Naive thymus-derived CD4-positive, alpha-beta T cell (primary cell): ENCODE data around the gene NNAT. TPM values are rescaled to one million over a fixed set of nuclear protein-coding genes. Genes with fewer than 3 reads are reported as not detected.
A peak's percentile ranks its signal among the peaks of the same experiment; 100 is the strongest.

Source experiments
- ATAC-seq: fragments of 150-1000 bp; cut with Tn5 transposase; 2 replicates; pipeline ENCODE4 v1.10.0; 2021; ENCODE audit warnings: mild to moderate bottlenecking, moderate library complexity
- CTCF ChIA-PET: fragments of 350-600 bp; sonication (Branson Sonifier 250); formaldehyde crosslinking; loops from one replicate; lab custom pipeline; 2021; ENCODE audit warnings: antibody characterized with exemption; lab: Charles Lee
- POLR2A ChIA-PET: fragments of 350-600 bp; sonication (Branson Sonifier 250); formaldehyde crosslinking; loops from one replicate; lab custom pipeline; 2021; ENCODE audit warnings: antibody characterized with exemption, inconsistent platforms; lab: Charles Lee
- DNase-seq, 9 donors: peaks; one replicate each; pipeline versions ENCODE4 v3.0.0 to v3.0.0-alpha.2; 2020 to 2022; ENCODE audit warnings: mixed read lengths in 1 of 9
- H3K27ac ChIP-seq: one replicate; pipeline ENCODE4 v1.7.0; 2013; ENCODE audit warnings: mild to moderate bottlenecking, low read depth, low read length, moderate library complexity
- H3K27me3 ChIP-seq, 2 donors: one replicate each; pipeline ENCODE4 v1.7.0; 2013; ENCODE audit warnings: low read length in 2 of 2, mild to moderate bottlenecking in 2 of 2, moderate library complexity in 2 of 2; ENCODE audit not compliant: control insufficient read depth in 2 of 2, insufficient read depth in 2 of 2
- H3K36me3 ChIP-seq, 3 experiments: 1 replicate in 2 of 3; 2 replicates in 1 of 3; pipeline ENCODE4 v1.7.0; 2013; ENCODE audit warnings: low read length in 3 of 3, mild to moderate bottlenecking in 3 of 3, moderate library complexity in 1 of 3; ENCODE audit not compliant: insufficient read depth in 3 of 3, control insufficient read depth in 2 of 3
- H3K4me1 ChIP-seq, 2 donors: one replicate each; pipeline ENCODE4 v1.7.0; 2013; ENCODE audit warnings: low read length in 2 of 2, mild to moderate bottlenecking in 2 of 2, moderate library complexity in 1 of 2; ENCODE audit not compliant: control insufficient read depth in 2 of 2, insufficient read depth in 2 of 2
- H3K4me3 ChIP-seq: 2 replicates; pipeline ENCODE4 v1.7.0; 2013; ENCODE audit warnings: mild to moderate bottlenecking, low read length
- H3K9me3 ChIP-seq, 3 experiments: 1 replicate in 2 of 3; 2 replicates in 1 of 3; pipeline ENCODE4 v1.7.0; 2013; ENCODE audit warnings: low read length in 3 of 3; ENCODE audit not compliant: control insufficient read depth in 2 of 3
- H3K27ac Mint-ChIP-seq, 9 donors: one replicate each; pipeline ENCODE4 v1.8.0; 2020 to 2022; ENCODE audit warnings: mixed read lengths in 9 of 9, mild to moderate bottlenecking in 8 of 9, moderate library complexity in 5 of 9, inconsistent platforms in 2 of 9
- H3K27me3 Mint-ChIP-seq, 5 donors: one replicate each; pipeline ENCODE4 v1.8.0; 2021 to 2022; ENCODE audit warnings: mixed read lengths in 5 of 5, mild to moderate bottlenecking in 1 of 5
- H3K36me3 Mint-ChIP-seq, 5 donors: one replicate each; pipeline ENCODE4 v1.8.0; 2020 to 2022; ENCODE audit warnings: mixed read lengths in 5 of 5, mild to moderate bottlenecking in 3 of 5, inconsistent platforms in 1 of 5
- H3K4me1 Mint-ChIP-seq, 7 donors: one replicate each; pipeline ENCODE4 v1.8.0; 2020 to 2022; ENCODE audit warnings: mixed read lengths in 7 of 7, mild to moderate bottlenecking in 3 of 7, inconsistent platforms in 1 of 7
- H3K4me3 Mint-ChIP-seq, 10 donors: one replicate each; pipeline ENCODE4 v1.8.0; 2020 to 2022; ENCODE audit warnings: mild to moderate bottlenecking in 10 of 10, mixed read lengths in 10 of 10, moderate library complexity in 6 of 10, inconsistent platforms in 2 of 10
- H3K9me3 Mint-ChIP-seq, 11 donors: one replicate each; pipeline ENCODE4 v1.8.0; 2020 to 2022; ENCODE audit warnings: mixed read lengths in 11 of 11, mild to moderate bottlenecking in 4 of 11, inconsistent platforms in 1 of 11, moderate library complexity in 1 of 11
- intact Hi-C, 2 donors: fragments of 100-400 bp; cut with micrococcal nuclease; formaldehyde crosslinking; loops; one replicate each; pipeline ENCODE4 v1.15.1; 2023
- polyA plus RNA-seq, 2 donors: library from polyadenylated mRNA; unstranded; fragments of 300-500 nt; fragmentation: Illumina TruSeq; gene quantifications; one replicate each; pipeline ENCODE4 v1.2.3, GENCODE V29; 2021
- total RNA-seq, 6 experiments: library from RNA in 5 of 6; stranded (reverse) in 5 of 6; gene quantifications; 1 replicate in 5 of 6; 2 replicates in 1 of 6; pipeline ENCODE4 v1.2.3 and lab custom pipeline; 2021 to 2026

The NNAT gene
- total and polyA plus RNA-seq, 7 experiments from 2014 or later: not detected

DNA sequence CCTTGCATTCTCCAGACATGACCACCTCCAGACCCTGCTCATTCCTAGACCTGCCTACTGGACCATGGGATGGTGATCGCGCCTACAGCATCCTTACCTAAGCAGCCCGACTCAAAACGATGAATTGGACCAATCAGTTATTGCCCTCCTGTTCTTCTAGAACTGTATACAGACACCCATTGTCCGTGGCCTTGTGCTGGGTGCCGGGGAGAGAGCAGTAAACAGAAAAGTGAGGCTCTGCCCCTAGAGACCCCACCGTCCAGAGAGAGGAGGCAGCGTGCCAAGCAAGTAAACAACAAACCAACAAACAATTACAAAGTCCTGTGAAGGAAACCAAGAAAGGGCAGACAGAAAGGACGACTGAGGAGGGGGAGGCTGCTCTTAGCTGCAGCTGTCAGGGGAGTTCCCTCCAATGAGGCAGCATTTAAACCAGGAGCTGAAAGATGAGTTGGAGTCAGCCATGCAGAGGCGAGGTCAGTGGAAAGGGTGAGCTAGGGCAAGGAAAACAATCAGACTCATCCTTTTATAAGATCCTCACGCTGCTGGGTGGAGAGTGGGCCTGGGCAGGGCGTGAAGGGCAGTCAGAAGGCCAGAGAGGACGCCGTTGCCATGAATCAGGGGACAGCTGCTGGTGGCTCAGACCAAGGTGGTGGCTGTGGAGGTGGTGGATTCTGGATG, 44.2 kb downstream of the NNAT start:
- Mint-ChIP-seq H3K36me3 (no peaks in the 10 kb centered on the region), H3K4me3 (no peak overlapping the region), H3K27ac (no peak overlapping the region), H3K9me3 (peaks cover 0 to 2% (median 0%) of the 10 kb centered on the region in 11 donors), H3K4me1 (peaks cover 0 to 9% (median 3%) of the 10 kb centered on the region in 7 donors), H3K27me3 (peaks cover 45 to 55% (median 47%) of the 10 kb centered on the region in 5 donors)
- ChIA-PET POLR2A (no interaction called here), CTCF (interaction anchor here (1.5 kb wide), 1 partner anchor 11 kb away, joined by 4 read pairs; no protein-coding TSS in a partner anchor)
- DNase-seq: no peak
- Histone ChIP-seq H3K4me3 (no peak overlapping the region), H3K27me3 (no peaks in the 10 kb centered on the region), H3K36me3 (no peaks in the 10 kb centered on the region), H3K4me1 (no peaks in the 10 kb centered on the region), H3K27ac (no peak overlapping the region), H3K9me3 (no peaks in the 10 kb centered on the region)
- intact Hi-C loops: no loop called here
- no peak for ATAC-seq

DNA sequence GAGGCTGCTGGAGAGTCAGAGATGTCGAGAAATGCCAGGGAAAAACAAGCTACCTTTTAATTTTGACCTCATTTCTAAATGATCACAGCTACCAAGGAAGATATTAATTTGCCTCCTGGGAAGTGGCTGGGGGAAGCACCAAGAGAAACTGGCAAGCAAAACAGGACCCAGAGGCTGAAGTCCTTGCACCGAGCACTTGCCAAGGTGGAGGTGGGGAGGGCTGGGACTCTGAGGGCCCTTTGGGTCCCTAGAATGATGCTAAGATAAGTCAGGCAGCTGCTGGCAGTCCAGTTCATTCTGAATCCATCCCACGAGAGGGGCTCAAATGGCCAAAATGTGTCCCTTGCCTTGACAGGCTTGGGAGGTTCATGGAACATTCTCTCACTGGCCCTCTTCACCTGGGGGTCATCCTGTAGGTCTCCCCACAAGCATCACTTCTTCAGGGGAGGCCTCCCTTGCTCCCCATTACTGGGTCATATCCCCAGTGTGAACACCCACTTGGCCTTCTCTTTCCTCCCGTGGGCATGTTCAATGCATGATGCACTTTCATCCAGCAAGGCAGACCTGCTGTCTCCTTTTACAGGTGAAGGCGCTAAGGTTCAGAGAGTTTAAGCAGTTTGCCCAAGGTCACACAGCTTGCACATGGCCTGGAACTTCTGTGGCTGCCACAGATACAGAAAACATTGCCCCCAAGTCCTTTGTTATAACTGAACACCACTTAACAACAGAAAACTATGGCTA, 45.7 kb downstream of the NNAT start:
- Mint-ChIP-seq H3K36me3 (no peaks in the 10 kb centered on the region), H3K27ac (no peak overlapping the region), H3K4me3 (no peak overlapping the region), H3K27me3 (peaks cover 37 to 60% (median 48%) of the 10 kb centered on the region in 5 donors), H3K4me1 (peaks cover 0 to 9% (median 3%) of the 10 kb centered on the region in 7 donors), H3K9me3 (peaks cover 0 to 2% (median 0%) of the 10 kb centered on the region in 11 donors)
- no peaks in the 10 kb centered on the region for H3K27me3 ChIP-seq
- intact Hi-C loops: no loop called here
- CTCF ChIA-PET: no interaction called here
- no peak for ATAC-seq
- H3K27ac ChIP-seq: no peak overlapping the region
- no peaks in the 10 kb centered on the region for H3K9me3 ChIP-seq
- POLR2A ChIA-PET: no interaction called here
- H3K36me3 ChIP-seq: no peaks in the 10 kb centered on the region
- no peak overlapping the region for H3K4me3 ChIP-seq
- no peak for DNase-seq
- no peaks in the 10 kb centered on the region for H3K4me1 ChIP-seq

- Histone ChIP-seq H3K4me1 (no peaks in the 10 kb centered on the region), H3K4me3 (no peak overlapping the region), H3K27ac (no peak overlapping the region), H3K9me3 (no peaks in the 10 kb centered on the region), H3K36me3 (no peaks in the 10 kb centered on the region), H3K27me3 (no peaks in the 10 kb centered on the region)
- intact Hi-C loops: no loop called here
- ATAC-seq: no peak
- Mint-ChIP-seq H3K27ac (no peak overlapping the region), H3K9me3 (peaks cover 0 to 1% (median 0%) of the 10 kb centered on the region in 11 donors), H3K36me3 (no peaks in the 10 kb centered on the region), H3K27me3 (peaks cover 34 to 60% (median 44%) of the 10 kb centered on the region in 5 donors), H3K4me1 (peaks cover 0 to 9% (median 3%) of the 10 kb centered on the region in 7 donors), H3K4me3 (no peak overlapping the region)
- no peak for DNase-seq
- POLR2A ChIA-PET: no interaction called here
- CTCF ChIA-PET: interaction anchor here (0.6 kb wide), 1 partner anchor 445 kb away, joined by 3 read pairs; no protein-coding TSS in a partner anchor
Measured at GRCh38 chr20:37567331-37567665, 46.2 kb downstream of the NNAT start.

DNA sequence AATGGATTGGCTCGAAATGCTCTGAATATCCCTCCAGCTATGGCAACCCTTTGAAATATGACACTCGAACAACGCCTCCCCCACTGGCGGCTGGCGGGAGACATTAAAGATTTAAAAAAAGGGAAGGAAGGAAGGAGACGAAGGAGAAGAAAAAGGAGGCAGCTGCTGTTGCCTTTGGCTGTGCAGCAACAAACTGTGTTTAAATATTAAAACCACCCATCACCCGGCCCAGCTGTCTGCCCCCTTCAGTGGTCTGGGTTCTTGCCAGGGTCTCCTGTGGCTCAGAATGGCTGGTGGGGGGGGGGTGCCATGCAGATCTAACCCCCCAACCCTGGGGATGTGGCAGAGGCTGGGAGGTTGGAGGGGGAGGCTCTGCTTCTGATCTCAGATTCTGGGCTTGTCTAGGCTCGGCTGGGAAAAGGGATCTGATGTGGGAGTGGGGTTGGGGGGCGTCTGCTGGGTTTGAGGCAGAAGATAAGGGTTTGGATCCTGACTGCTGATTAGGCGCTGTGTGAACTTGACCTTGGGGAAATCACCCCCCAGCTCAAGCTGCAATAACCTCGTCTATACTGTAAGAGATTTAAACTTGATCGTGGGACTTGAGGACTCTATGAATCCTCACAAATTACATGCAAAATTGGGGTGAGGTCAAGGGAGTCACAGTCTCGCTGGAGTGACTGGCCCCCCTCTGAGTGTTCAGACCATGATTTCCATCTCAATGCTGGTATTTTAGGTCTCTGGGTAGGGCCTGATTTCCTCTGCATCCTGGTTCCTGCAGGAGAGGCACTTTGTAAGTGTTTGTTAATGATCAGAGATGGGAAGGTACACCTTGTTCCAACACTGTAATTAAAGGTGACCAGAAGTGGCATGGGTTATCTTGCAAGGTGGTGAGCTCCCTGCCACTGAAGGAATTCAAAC, 46.9 kb downstream of the NNAT start:
- ATAC-seq: no peak
- H3K27ac Mint-ChIP-seq: peak overlapping the region in 1 of 9 donors; percentile 17
- H3K36me3 Mint-ChIP-seq: peaks cover 0 to 3% (median 0%) of the 10 kb centered on the region in 5 donors
- Histone ChIP-seq H3K36me3 (no peaks in the 10 kb centered on the region), H3K4me1 (no peaks in the 10 kb centered on the region), H3K27me3 (no peaks in the 10 kb centered on the region), H3K27ac (no peak overlapping the region), H3K4me3 (no peak overlapping the region), H3K9me3 (no peaks in the 10 kb centered on the region)
- POLR2A ChIA-PET: no interaction called here
- no peak for DNase-seq
- no peak overlapping the region for H3K4me3 Mint-ChIP-seq
- intact Hi-C loops: no loop called here
- peaks cover 0 to 3% (median 0%) of the 10 kb centered on the region in 11 donors for H3K9me3 Mint-ChIP-seq
- CTCF ChIA-PET: interaction anchor here (0.6 kb wide), 1 partner anchor 446 kb away, joined by 3 read pairs; no protein-coding TSS in a partner anchor
- peaks cover 37 to 62% (median 48%) of the 10 kb centered on the region in 5 donors for H3K27me3 Mint-ChIP-seq
- H3K4me1 Mint-ChIP-seq: peaks cover 0 to 9% (median 3%) of the 10 kb centered on the region in 7 donors

DNA sequence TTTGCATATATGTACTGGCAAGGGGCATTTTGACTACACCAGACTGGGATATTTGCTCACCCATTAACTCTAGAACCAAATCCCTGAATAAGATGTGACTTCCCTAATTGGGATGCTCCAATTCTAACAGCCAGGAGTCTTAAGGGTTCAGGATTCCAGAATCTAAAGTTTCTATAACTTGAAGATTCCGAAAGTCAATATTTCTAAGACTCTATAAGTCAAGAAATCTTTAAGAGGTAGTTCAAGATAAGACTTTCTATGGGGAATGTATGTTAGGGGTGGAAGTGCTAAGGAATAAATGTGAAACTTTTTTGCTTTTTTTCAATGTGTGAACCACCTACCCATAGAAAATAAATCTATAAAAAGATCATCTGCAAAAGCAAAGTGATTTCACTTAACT, 49.4 kb downstream of the NNAT start:
- Mint-ChIP-seq H3K27me3 (peaks cover 37 to 63% (median 43%) of the 10 kb centered on the region in 5 donors), H3K27ac (no peak overlapping the region), H3K36me3 (peaks cover 0 to 3% (median 0%) of the 10 kb centered on the region in 5 donors), H3K4me3 (no peak overlapping the region), H3K9me3 (peaks cover 0 to 4% (median 0%) of the 10 kb centered on the region in 11 donors), H3K4me1 (peaks cover 0 to 9% (median 3%) of the 10 kb centered on the region in 7 donors)
- ATAC-seq (no peak), DNase-seq (no peak)
- POLR2A ChIA-PET: no interaction called here
- H3K4me3 ChIP-seq: no peak overlapping the region
- CTCF ChIA-PET: no interaction called here
- intact Hi-C loops: no loop called here
- no peaks in the 10 kb centered on the region for H3K9me3 ChIP-seq
- H3K36me3 ChIP-seq: no peaks in the 10 kb centered on the region
- no peaks in the 10 kb centered on the region for H3K4me1 ChIP-seq
- H3K27me3 ChIP-seq: no peaks in the 10 kb centered on the region
- no peak overlapping the region for H3K27ac ChIP-seq

GRCh38 chr20:37571033-37571432, 50.0 kb downstream of the NNAT start:
- intact Hi-C loops: no loop called here
- Histone ChIP-seq H3K9me3 (no peaks in the 10 kb centered on the region), H3K4me1 (no peaks in the 10 kb centered on the region), H3K36me3 (no peaks in the 10 kb centered on the region), H3K4me3 (no peak overlapping the region), H3K27me3 (no peaks in the 10 kb centered on the region), H3K27ac (no peak overlapping the region)
- no peak for DNase-seq
- H3K9me3 Mint-ChIP-seq: peaks cover 0 to 4% (median 0%) of the 10 kb centered on the region in 11 donors
- no peak overlapping the region for H3K4me3 Mint-ChIP-seq
- no peak for ATAC-seq
- H3K27me3 Mint-ChIP-seq: peaks cover 33 to 59% (median 40%) of the 10 kb centered on the region in 5 donors
- CTCF ChIA-PET: no interaction called here
- no peak overlapping the region for H3K27ac Mint-ChIP-seq
- H3K36me3 Mint-ChIP-seq: peaks cover 0 to 3% (median 0%) of the 10 kb centered on the region in 5 donors
- POLR2A ChIA-PET: no interaction called here
- peaks cover 0 to 9% (median 3%) of the 10 kb centered on the region in 7 donors for H3K4me1 Mint-ChIP-seq
